Sigmoid colon (tissue), 3 donors: ENCODE data around the gene TBC1D22A.

Experiments used
- POLR2A ChIP-seq, 2 donors: fragments of 450-650 bp; IDR thresholded peaks; one replicate each; pipeline ENCODE4 v1.6.1; 2016; ENCODE audit warnings: antibody characterized with exemption in 2 of 2, mild to moderate bottlenecking in 2 of 2, moderate library complexity in 2 of 2
- TF ChIP-seq, protein P1 (sequence below), 4 experiments: fragments of 450-650 bp in 3 of 4; fragments of 200-600 bp in 1 of 4; IDR thresholded peaks; one replicate each; pipeline ENCODE4 v1.5.1; 2016 to 2019; ENCODE audit warnings: antibody characterized with exemption in 4 of 4, mild to moderate bottlenecking in 3 of 4, moderate library complexity in 2 of 4

DNA sequence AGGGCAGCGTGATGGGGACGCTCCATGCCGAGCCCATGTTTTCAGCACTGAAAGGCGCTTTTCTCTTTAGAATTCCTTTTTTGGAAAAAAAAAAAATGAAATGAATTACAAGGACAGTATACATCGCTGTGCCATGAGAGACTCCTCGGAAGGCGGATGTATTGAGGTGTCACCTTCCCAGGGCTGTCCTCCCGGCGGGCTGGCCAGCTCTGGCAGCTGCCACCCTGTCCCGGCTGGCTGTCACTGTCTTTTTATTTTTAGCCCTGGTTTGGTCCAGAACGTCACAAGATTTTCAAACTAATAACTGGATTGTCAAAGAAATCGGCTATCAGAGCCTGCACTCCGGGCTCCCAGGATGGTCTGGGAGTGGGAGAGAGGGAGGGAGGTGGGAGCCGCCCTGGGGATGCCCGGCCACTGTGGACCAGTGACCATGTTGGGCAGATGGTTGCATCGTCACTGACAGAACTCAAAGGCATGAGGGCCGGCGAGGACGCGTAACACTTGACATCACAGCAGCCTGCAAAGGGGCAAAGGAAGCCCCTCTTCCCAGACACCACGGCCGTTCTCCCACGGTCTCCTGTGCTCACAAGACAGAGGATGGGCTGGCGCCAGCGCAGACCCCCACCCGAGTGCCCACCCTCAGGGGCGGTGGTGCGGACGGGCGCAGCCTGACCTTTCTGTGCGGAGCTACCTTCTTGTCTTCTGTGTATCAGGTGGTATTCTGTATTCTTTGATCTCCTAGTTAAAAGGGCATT is 392.9 kb downstream of the TBC1D22A start:
- TF ChIP-seq, protein P1, sequence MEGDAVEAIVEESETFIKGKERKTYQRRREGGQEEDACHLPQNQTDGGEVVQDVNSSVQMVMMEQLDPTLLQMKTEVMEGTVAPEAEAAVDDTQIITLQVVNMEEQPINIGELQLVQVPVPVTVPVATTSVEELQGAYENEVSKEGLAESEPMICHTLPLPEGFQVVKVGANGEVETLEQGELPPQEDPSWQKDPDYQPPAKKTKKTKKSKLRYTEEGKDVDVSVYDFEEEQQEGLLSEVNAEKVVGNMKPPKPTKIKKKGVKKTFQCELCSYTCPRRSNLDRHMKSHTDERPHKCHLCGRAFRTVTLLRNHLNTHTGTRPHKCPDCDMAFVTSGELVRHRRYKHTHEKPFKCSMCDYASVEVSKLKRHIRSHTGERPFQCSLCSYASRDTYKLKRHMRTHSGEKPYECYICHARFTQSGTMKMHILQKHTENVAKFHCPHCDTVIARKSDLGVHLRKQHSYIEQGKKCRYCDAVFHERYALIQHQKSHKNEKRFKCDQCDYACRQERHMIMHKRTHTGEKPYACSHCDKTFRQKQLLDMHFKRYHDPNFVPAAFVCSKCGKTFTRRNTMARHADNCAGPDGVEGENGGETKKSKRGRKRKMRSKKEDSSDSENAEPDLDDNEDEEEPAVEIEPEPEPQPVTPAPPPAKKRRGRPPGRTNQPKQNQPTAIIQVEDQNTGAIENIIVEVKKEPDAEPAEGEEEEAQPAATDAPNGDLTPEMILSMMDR (IDR thresholded peaks at IDR 0.05): no peak
- no peak for TF ChIP-seq POLR2A (IDR thresholded peaks at IDR 0.05)
